Activated CD8-positive, alpha-beta T cell treated with anti-CD3 and anti-CD28 coated beads, Interleukin-2, amount 10 ng/mL, durations not matched to agents 7 days and 5 days (primary cell): ENCODE measurements around the gene OAS3. TPM values are rescaled to one million over a fixed set of nuclear protein-coding genes. Genes with fewer than 3 reads are reported as not detected.
"Not testable (repeated sequence)": the region's sequence is repeated elsewhere in the genome, so short reads cannot be mapped to it uniquely, and the experiment has no call there.

Source experiments
- ATAC-seq: fragments of 150-1000 bp; cut with Tn5 transposase; one replicate; pipeline ENCODE4 v1.10.0; 2021; ENCODE audit warnings: moderate library complexity
- CTCF ChIA-PET: fragments of 350-600 bp; sonication (Branson Sonifier 250); formaldehyde crosslinking; loops from one replicate; lab custom pipeline; 2021; ENCODE audit warnings: antibody characterized with exemption; lab: Charles Lee
- POLR2A ChIA-PET: fragments of 350-600 bp; sonication (Branson Sonifier 250); formaldehyde crosslinking; loops from one replicate; lab custom pipeline; 2021; ENCODE audit warnings: antibody characterized with exemption; lab: Charles Lee
- DNase-seq: peaks from one replicate; pipeline ENCODE4 v3.0.0-alpha.2; 2020
- H3K27ac Mint-ChIP-seq: one replicate; pipeline ENCODE4 v1.8.0; 2021; ENCODE audit warnings: mild to moderate bottlenecking, mixed read lengths
- H3K27me3 Mint-ChIP-seq: one replicate; pipeline ENCODE4 v1.8.0; 2021; ENCODE audit warnings: low read depth, mixed read lengths
- H3K36me3 Mint-ChIP-seq: one replicate; pipeline ENCODE4 v1.8.0; 2021; ENCODE audit warnings: low read depth, mixed read lengths
- H3K4me1 Mint-ChIP-seq: one replicate; pipeline ENCODE4 v1.8.0; 2021; ENCODE audit warnings: low read depth, mixed read lengths
- H3K4me3 Mint-ChIP-seq: one replicate; pipeline ENCODE4 v1.8.0; 2021; ENCODE audit warnings: mild to moderate bottlenecking, mixed read lengths
- H3K9me3 Mint-ChIP-seq: one replicate; pipeline ENCODE4 v1.8.0; 2022; ENCODE audit warnings: mixed read lengths; ENCODE audit not compliant: insufficient read depth
- total RNA-seq, 2 experiments: library from RNA; stranded (reverse); gene quantifications; one replicate each; pipeline ENCODE4 v1.2.3, GENCODE V29; 2021

Gene OAS3
- total RNA-seq, 2 experiments from 2014 or later: 199 to 202 TPM

DNA sequence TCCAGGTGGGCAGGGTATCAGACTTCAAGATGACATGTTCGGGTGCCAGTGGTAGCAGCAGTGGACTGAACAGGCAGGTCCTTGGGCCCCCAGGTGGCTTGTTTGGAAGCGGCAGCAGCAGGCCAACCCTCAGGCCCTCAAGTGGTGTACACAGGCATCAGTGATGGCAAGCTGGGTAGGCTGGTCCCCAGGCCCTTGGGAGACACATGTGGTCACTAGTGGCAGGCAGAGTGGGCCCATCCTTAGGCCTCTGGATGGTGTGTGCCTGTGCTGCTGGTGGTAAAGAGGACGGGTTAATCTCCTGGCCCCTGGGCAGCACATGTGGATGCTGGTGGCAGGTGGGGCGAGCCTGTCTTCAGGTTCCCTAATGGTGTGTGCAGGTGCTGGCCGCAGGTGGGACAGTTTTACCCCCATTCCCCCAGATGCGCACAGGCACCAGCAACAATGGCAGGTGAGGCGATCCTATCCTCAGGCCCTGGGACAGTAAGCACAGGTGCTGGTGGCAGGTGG is 48.1 kb downstream of the OAS3 start:
- Mint-ChIP-seq H3K4me3 (no peak overlapping the region), H3K36me3 (peaks cover 100% of the 10 kb centered on the region), H3K27ac (peak overlapping the region; percentile 28), H3K4me1 (peaks cover 72% of the 10 kb centered on the region), H3K27me3 (no peaks in the 10 kb centered on the region), H3K9me3 (peaks cover 39% of the 10 kb centered on the region)
- ChIA-PET CTCF (no interaction called here), POLR2A (interaction anchor here (8.8 kb wide), 1 partner anchor 8 kb away, joined by 104 read pairs; the partner anchor contains the start of gene OAS2)
- DNase-seq (no peak), ATAC-seq (no peak)

DNA sequence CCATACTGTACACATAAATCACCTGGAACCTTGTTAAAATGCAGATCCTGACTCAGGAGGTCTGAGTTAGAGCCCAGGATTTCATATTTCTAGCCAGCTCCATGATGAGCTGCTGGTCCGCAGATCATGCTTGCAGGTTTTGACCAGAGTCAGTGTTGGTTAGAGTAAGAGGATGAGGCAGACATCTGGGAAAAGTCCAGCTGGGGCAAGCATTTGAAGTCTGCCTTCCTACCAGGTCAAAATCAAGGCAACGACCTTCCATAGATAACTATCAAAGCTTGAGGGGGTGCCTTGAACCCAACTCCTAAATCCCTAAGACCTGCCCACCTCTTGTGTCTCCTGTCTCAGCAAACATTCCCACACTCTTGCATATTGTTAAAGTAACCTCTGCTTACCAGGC is 49.3 kb downstream of the OAS3 start:
- H3K36me3 Mint-ChIP-seq: peaks cover 100% of the 10 kb centered on the region
- H3K4me1 Mint-ChIP-seq: peaks cover 61% of the 10 kb centered on the region
- H3K4me3 Mint-ChIP-seq: no peak overlapping the region
- POLR2A ChIA-PET: interaction anchor here (1.0 to 8.8 kb wide), 3 partner anchors 9 to 81 kb away, joined by 3 to 104 read pairs (median 5); partner anchors contain the start of genes OAS1 and OAS2
- CTCF ChIA-PET: interaction anchor here (0.5 to 1.8 kb wide), 6 partner anchors 8 to 201 kb away, joined by 3 to 8 read pairs (median 4); partner anchors contain the start of genes OAS1 and OAS2
- ATAC-seq (no peak), DNase-seq (no peak)
- H3K27me3 Mint-ChIP-seq: no peaks in the 10 kb centered on the region
- H3K27ac Mint-ChIP-seq: peak overlapping the region; percentile 88
- H3K9me3 Mint-ChIP-seq: peaks cover 27% of the 10 kb centered on the region

DNA sequence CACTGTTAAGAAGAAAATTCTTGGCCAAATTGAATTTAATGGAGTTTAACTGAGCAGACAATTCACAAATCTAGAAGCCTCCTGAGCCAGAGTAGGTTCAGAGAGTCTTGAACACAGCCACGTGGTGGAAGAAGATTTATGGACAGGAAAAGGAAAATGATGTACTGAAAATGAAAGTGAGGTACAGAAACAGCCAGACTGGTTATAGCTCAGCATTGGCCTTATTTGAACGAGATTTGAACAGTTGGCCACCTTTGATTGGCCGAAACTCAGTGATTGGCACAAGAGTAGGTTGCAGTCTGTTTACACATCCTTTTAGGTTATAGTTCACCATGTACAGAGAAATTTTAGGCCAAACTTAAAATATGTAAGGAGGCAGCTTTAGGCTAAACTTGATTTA is 50.0 kb downstream of the OAS3 start:
- no peak overlapping the region for H3K4me3 Mint-ChIP-seq
- CTCF ChIA-PET: interaction anchor here (0.5 to 1.8 kb wide), 6 partner anchors 9 to 200 kb away, joined by 3 to 8 read pairs (median 4); partner anchors contain the start of genes OAS1 and OAS2
- peaks cover 64% of the 10 kb centered on the region for H3K4me1 Mint-ChIP-seq

DNA sequence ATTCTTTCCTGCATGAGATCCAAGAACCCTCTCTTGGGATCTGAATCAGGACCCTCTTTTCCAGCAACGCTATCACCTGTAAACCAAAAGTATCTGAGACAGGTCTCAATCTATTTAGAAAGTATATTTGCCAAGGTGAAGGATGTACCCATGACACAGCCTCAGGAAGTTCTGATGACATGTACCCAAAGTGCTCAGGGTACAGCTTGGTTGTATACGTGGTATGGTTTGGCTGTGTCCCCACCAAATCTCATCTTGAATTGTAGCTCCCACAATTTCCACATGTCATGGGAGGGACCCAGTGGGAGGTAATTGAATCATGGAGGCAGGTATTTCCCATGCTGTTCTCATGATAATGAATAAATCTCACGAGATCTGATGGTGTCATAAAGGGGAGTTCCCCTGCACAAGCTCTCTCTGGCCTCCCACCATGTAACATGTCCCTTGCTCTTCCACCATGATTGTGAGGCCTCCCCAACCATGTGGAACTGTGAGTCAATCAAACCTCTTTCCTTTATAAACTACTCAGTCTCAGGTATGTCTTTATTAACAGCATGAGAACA is 50.6 kb downstream of the OAS3 start:
- CTCF ChIA-PET: interaction anchor here (1.2 to 2.0 kb wide), 6 partner anchors 11 to 89 kb away, joined by 3 to 11 read pairs (median 6); partner anchors contain the start of genes OAS1 and OAS2
- POLR2A ChIA-PET: interaction anchor here (0.8 to 8.8 kb wide), 2 partner anchors 10 to 82 kb away, joined by 3 to 104 read pairs; partner anchors contain the start of genes OAS1 and OAS2
- not testable (repeated sequence) for H3K4me3 Mint-ChIP-seq, ATAC-seq, H3K27me3 Mint-ChIP-seq, DNase-seq
- Mint-ChIP-seq H3K27ac (peak overlapping the region; percentile 88), H3K36me3 (peaks cover 100% of the 10 kb centered on the region), H3K9me3 (peaks cover 17% of the 10 kb centered on the region), H3K4me1 (peaks cover 63% of the 10 kb centered on the region)

More for the DNA sequence above, 50.0 kb downstream of the OAS3 start:
- ATAC-seq (peak; percentile 83), DNase-seq (peak; percentile 56)
- POLR2A ChIA-PET: interaction anchor here (0.8 to 8.8 kb wide), 3 partner anchors 10 to 81 kb away, joined by 3 to 104 read pairs (median 4); partner anchors contain the start of genes OAS1 and OAS2
- peaks cover 22% of the 10 kb centered on the region for H3K9me3 Mint-ChIP-seq
- H3K36me3 Mint-ChIP-seq: peaks cover 100% of the 10 kb centered on the region
- peak overlapping the region; percentile 88 for H3K27ac Mint-ChIP-seq
- H3K27me3 Mint-ChIP-seq: no peaks in the 10 kb centered on the region

DNA sequence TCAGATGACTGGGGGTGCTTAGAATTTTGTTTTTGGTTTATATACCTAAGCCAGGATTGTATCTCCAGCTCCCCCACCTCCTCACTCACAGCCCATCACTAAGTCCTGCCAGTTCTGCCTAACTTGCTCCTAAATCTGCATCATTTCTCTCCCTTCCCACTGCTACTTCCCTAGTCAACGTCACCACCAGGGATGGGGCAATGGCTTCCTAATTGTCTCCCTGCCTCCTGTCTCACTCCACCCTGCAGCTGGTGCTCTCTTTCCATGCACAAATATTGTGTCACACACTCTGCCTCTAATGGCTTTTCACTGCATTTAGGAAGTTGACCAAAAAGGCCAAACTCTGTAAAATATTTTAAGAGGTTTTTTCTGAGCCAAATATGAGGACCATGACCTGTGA is 51.5 kb downstream of the OAS3 start:
- ChIA-PET POLR2A (interaction anchor here (8.8 kb wide), 1 partner anchor 11 kb away, joined by 104 read pairs; the partner anchor contains the start of gene OAS2), CTCF (interaction anchor here (1.1 to 2.0 kb wide), 4 partner anchors 9 to 89 kb away, joined by 3 to 11 read pairs (median 6); partner anchors contain the start of gene OAS2)
- Mint-ChIP-seq H3K9me3 (peaks cover 8% of the 10 kb centered on the region), H3K36me3 (peaks cover 95% of the 10 kb centered on the region), H3K4me1 (peaks cover 59% of the 10 kb centered on the region), H3K4me3 (no peak overlapping the region), H3K27ac (peak overlapping the region; percentile 44), H3K27me3 (no peaks in the 10 kb centered on the region)
- DNase-seq (no peak), ATAC-seq (no peak)

DNA sequence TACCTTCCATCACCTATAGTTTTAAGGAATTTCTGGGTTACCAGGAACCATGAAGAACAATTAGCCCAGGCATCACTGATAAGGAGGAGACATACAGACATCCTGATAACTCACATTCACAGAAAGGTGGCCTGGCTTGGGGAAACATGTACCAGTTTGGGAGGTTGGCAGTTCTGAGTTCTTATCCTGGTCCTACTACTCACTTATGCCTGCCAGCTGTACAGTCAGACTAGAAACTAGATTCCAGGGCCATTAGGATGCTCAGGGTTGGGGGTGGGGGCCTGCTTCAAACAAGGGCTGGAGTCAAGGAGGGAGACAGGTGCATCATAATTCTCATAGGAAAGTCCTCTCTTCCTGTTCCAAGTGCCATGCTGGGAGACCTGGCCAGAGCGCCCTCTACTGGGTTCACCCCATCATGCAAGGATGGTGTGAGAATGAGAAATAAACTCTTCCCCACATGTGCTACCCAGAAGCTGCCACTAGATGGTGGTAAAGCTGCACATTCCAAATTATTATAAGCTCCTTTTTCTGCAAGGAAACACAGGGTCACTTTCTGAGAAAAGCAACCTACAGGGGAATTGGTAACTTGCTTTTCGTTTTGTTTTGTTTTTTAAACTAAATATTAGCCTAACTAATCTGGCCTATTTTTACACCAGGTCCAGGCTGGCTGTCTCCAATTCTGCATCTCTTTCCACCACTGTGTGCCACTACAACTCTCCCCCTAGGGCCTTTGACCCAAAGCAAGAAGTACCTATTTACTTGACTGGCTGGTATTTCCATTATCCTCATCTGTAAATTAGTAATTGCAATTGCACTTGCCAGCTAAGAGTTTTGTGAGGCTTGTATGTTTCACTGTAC is 54.5 kb downstream of the OAS3 start:
- H3K36me3 Mint-ChIP-seq: peaks cover 95% of the 10 kb centered on the region
- ATAC-seq (peak; percentile 45), DNase-seq (peak; percentile 70)
- no peaks in the 10 kb centered on the region for H3K27me3 Mint-ChIP-seq
- no peak overlapping the region for H3K4me3 Mint-ChIP-seq
- H3K27ac Mint-ChIP-seq: no peak overlapping the region
- H3K9me3 Mint-ChIP-seq: no peaks in the 10 kb centered on the region
- H3K4me1 Mint-ChIP-seq: peaks cover 32% of the 10 kb centered on the region
- CTCF ChIA-PET: interaction anchor here (0.6 to 3.1 kb wide), 43 partner anchors 9 to 370 kb away, joined by 3 to 61 read pairs (median 4); partner anchors contain the start of genes OAS1 and OAS2
- POLR2A ChIA-PET: interaction anchor here (1.1 to 8.8 kb wide), 3 partner anchors 14 to 313 kb away, joined by 3 to 104 read pairs (median 4); partner anchors contain the start of genes OAS2 and OAS3

DNA sequence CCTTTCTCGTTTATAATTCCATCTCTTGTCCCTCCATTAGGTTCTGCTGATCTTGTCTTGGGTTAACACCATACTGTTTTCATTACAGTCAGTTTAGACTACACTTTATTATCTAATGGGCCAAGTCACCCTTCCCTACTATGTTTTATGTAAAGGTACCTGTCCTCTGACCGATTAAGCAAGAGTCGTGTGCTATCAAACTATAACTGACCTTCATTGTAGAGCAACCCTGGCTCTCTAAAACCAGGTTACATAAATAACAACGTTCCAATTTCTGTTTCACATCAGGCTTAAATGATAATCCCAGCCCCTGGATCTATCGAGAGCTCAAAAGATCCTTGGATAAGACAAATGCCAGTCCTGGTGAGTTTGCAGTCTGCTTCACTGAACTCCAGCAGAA is 56.7 kb downstream of the OAS3 start:
- H3K27me3 Mint-ChIP-seq: no peaks in the 10 kb centered on the region
- no peak for DNase-seq
- H3K36me3 Mint-ChIP-seq: peaks cover 95% of the 10 kb centered on the region
- H3K27ac Mint-ChIP-seq: no peak overlapping the region
- no peak for ATAC-seq
- H3K4me1 Mint-ChIP-seq: peaks cover 15% of the 10 kb centered on the region
- POLR2A ChIA-PET: interaction anchor here (8.8 kb wide), 1 partner anchor 17 kb away, joined by 104 read pairs; the partner anchor contains the start of gene OAS2
- H3K4me3 Mint-ChIP-seq: no peak overlapping the region
- CTCF ChIA-PET: no interaction called here
- H3K9me3 Mint-ChIP-seq: no peaks in the 10 kb centered on the region

DNA sequence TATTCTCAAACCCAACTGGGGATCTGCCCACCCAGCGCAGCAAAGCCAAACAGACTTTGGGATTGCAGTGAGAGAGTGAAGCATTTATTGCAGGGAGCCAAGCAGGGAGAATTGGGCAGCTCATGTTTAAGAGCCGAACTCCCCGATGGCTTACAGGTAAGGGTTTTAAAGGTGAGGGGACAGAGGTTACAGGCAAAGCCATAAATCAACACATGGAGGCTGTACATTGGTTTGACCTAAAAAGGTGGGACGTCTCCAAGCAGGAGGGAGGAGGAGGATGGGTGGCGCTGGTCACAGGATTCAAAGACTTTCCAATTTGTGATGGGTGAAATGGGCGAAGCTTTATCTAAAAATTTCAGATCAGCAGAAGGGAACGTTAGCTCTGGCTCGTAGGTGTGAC is 58.2 kb downstream of the OAS3 start:
- Mint-ChIP-seq H3K27ac (no peak overlapping the region), H3K9me3 (no peaks in the 10 kb centered on the region), H3K4me3 (no peak overlapping the region), H3K27me3 (no peaks in the 10 kb centered on the region), H3K36me3 (peaks cover 93% of the 10 kb centered on the region), H3K4me1 (peaks cover 13% of the 10 kb centered on the region)
- ChIA-PET CTCF (no interaction called here), POLR2A (no interaction called here)
- no peak for DNase-seq
- no peak for ATAC-seq

DNA sequence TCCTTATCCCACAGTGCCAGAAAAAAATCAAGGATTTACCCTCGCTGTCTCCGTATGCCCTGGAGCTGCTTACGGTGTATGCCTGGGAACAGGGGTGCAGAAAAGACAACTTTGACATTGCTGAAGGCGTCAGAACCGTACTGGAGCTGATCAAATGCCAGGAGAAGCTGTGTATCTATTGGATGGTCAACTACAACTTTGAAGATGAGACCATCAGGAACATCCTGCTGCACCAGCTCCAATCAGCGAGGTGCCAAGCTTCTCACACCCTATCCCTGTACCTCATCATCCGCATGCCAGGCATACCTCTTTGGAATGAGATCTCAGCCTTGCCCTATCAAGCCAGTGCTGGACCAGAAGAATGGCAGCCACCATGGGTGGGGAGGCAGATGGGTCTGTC is 59.2 kb downstream of the OAS3 start:
- Mint-ChIP-seq H3K9me3 (no peaks in the 10 kb centered on the region), H3K27ac (peak overlapping the region; percentile 5), H3K27me3 (no peaks in the 10 kb centered on the region), H3K36me3 (peaks cover 92% of the 10 kb centered on the region), H3K4me1 (peaks cover 12% of the 10 kb centered on the region), H3K4me3 (no peak overlapping the region)
- ChIA-PET CTCF (interaction anchor here (1.0 kb wide), 1 partner anchor 100 kb away, joined by 3 read pairs; no protein-coding TSS in a partner anchor), POLR2A (no interaction called here)
- DNase-seq (no peak), ATAC-seq (no peak)

DNA sequence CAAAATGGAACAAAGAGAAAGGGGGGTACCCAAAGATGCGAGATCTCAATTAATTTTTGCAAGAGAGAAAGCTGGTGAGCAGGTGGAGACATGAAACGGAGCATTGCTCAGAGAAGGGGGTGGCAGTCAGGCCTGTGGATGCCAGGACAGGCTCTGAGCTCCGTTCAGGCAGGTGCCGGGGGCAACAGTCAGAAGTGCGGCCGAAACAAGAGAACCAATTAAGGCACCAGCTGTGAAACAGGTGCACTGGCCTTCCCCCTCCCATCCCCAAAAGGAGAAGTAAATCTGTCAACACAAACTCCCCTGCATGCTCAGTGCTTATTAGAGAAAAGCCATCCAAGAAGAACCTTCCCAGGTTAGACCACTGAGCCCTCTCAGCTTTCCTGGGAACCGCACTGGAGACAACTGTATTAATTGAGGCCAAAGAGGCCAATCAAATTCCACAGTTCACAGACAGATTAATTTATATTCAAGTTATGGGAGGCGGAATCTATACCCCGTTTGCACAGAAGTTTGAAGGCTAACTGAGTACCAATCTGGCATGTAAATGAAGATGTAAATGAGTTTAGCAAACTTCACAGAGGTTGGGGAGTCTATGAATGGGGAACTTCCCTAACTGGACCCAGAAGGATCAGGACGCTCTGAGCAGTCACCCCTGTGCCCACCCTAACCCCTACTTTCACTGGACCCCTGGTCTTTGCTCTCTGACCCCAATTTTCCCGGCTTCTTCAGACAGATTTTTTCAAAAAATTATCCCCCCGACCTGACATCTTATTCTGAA is 60.9 kb downstream of the OAS3 start:
- CTCF ChIA-PET: no interaction called here
- Mint-ChIP-seq H3K4me3 (no peak overlapping the region), H3K36me3 (peaks cover 92% of the 10 kb centered on the region), H3K27me3 (no peaks in the 10 kb centered on the region), H3K9me3 (no peaks in the 10 kb centered on the region), H3K4me1 (no peaks in the 10 kb centered on the region), H3K27ac (peak overlapping the region; percentile 35)
- ATAC-seq (no peak), DNase-seq (no peak)
- POLR2A ChIA-PET: no interaction called here
